T-helper 1 cell (primary cell): ENCODE measurements around the gene MED27.
"Not testable (repeated sequence)": the region's sequence is repeated elsewhere in the genome, so short reads cannot be mapped to it uniquely, and the experiment has no call there.

Experiments
- DNase-seq, 5 donors: peaks; one replicate each; pipeline ENCODE4 v3.0.0-alpha.2; 2012 to 2020

Gene MED27

GRCh38 chr9:132075853-132076252 lies 3.8 kb downstream of the MED27 start:
- no peak for DNase-seq

- no peak for DNase-seq
These were observed 4.9 kb downstream of the MED27 start for GRCh38 chr9:132074736-132075135.

GRCh38 chr9:132071847-132072507 lies 7.7 kb downstream of the MED27 start:
- DNase-seq: no peak

- DNase-seq: no peak
These were observed 10.4 kb downstream of the MED27 start for GRCh38 chr9:132069046-132069898.

- no peak for DNase-seq
These were observed 11.1 kb downstream of the MED27 start for GRCh38 chr9:132068605-132069004.

GRCh38 chr9:132066511-132066910 lies 13.2 kb downstream of the MED27 start:
- DNase-seq: no peak

- DNase-seq: no peak
These were observed 13.6 kb downstream of the MED27 start for GRCh38 chr9:132066057-132066456.

- no peak for DNase-seq
These were observed 16.4 kb downstream of the MED27 start for GRCh38 chr9:132063281-132063680.

- no peak for DNase-seq
These were observed 16.9 kb downstream of the MED27 start for GRCh38 chr9:132062806-132063205.

GRCh38 chr9:132061526-132061925 lies 18.1 kb downstream of the MED27 start:
- no peak for DNase-seq

- no peak for DNase-seq
These were observed 20.3 kb downstream of the MED27 start for GRCh38 chr9:132059361-132059760.

GRCh38 chr9:132058226-132058625 lies 21.4 kb downstream of the MED27 start:
- not testable (repeated sequence) for DNase-seq

GRCh38 chr9:132056717-132057560 lies 22.7 kb downstream of the MED27 start:
- no peak for DNase-seq

- DNase-seq: no peak
These were observed 23.9 kb downstream of the MED27 start for GRCh38 chr9:132055756-132056155.

- no peak for DNase-seq
These were observed 25.6 kb downstream of the MED27 start for GRCh38 chr9:132054024-132054423.

GRCh38 chr9:132049900-132050299 lies 29.8 kb downstream of the MED27 start:
- DNase-seq: no peak

GRCh38 chr9:132049323-132049882 lies 30.3 kb downstream of the MED27 start:
- DNase-seq: no peak

- no peak for DNase-seq
These were observed 31.5 kb downstream of the MED27 start for GRCh38 chr9:132048201-132048600.

- no peak for DNase-seq
These were observed 33.2 kb downstream of the MED27 start for GRCh38 chr9:132046456-132046855.

- no peak for DNase-seq
These were observed 35.3 kb downstream of the MED27 start for GRCh38 chr9:132044176-132044875.

- DNase-seq: no peak
These were observed 36.0 kb downstream of the MED27 start for GRCh38 chr9:132043708-132044107.

- DNase-seq: no peak
These were observed 37.3 kb downstream of the MED27 start for GRCh38 chr9:132042324-132042723.
